GM18507 (cell line): Measurements from ENCODE around the gene TMEM191B.
"Not testable (repeated sequence)": the region's sequence is repeated elsewhere in the genome, so short reads cannot be mapped to it uniquely, and the experiment has no call there.

Source experiments
- DNase-seq: peaks from one replicate; pipeline ENCODE4 v3.0.0; 2011; ENCODE audit warnings: low read depth; ENCODE audit not compliant: insufficient read length; ENCODE audit errors: extremely low spot score
- FAIRE-seq: peaks from 2 replicates; lab custom pipeline; 2011; peaks lifted over from hg19 to GRCh38; lab: Jason Lieb, UNC

TMEM191B gene

GRCh38 chr22:18527752-18528596, at the start of gene TMEM191B:
TMEM191B (plus strand) TSS chr22:18527802; CDS start chr22:18527981, 179 bp downstream.
- FAIRE-seq, DNase-seq: not testable (repeated sequence)

- not testable (repeated sequence) for FAIRE-seq, DNase-seq
Measured at GRCh38 chr22:18496227-18496626, 31.4 kb upstream of the TMEM191B start.

- not testable (repeated sequence) for DNase-seq, FAIRE-seq
Measured at GRCh38 chr22:18511327-18511726, 16.3 kb upstream of the TMEM191B start.

GRCh38 chr22:18512378-18512777, 15.2 kb upstream of the TMEM191B start:
- not testable (repeated sequence) for FAIRE-seq, DNase-seq

- not testable (repeated sequence) for FAIRE-seq, DNase-seq
Measured at GRCh38 chr22:18513454-18513853, 14.1 kb upstream of the TMEM191B start.

- DNase-seq, FAIRE-seq: not testable (repeated sequence)
Measured at GRCh38 chr22:18518061-18518460, 9.5 kb upstream of the TMEM191B start, which contains the start of gene GGTLC3. GGTLC3 (minus strand) TSS chr22:18518161; CDS start chr22:18517897, 264 bp downstream.

- not testable (repeated sequence) for FAIRE-seq, DNase-seq
Measured at GRCh38 chr22:18522762-18523161, 4.8 kb upstream of the TMEM191B start.

GRCh38 chr22:18523328-18523727, 4.3 kb upstream of the TMEM191B start:
- FAIRE-seq, result not testable (repeated sequence)

DNA sequence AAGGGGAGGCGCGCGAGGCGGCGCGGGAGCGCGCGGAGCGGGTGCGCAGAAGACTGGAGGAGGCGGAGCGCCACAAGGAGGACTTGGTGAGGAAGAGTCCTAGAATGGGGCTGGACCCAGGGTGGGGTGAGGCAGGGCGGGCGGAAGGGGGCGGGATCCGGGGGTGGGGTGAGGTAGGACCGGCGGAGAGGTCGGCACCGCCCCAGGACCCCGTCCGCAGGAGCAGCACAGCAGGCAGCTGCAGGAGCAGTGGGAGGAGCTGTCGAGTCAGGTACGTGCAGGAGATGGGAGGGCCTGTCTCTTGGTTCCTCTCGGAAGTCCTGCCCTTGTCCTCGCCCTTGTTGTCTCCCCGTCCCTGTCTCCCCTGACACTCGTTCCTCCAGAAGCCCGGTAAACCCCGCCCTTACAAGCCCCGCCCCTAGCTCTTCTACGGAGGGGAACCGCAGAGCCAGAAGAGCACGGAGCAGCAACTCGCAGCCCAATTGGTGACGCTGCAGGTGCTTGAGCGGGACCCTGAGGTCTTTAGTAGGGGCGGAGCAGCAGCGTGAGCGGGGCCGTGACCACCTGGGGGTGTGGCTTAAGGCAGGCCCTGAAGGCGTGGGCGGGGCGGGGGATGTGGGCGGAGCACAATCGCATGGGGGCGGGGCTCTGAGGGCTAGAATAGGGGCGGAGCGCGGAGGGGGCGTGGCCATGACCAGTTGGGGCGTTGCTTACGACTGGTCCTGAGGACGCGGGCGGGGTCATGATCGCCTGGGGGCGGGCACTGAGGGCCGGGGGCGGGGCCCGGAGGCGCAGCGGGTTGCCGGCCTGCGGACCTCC, 1.2 kb downstream of the TMEM191B start:
- not testable (repeated sequence) for DNase-seq, FAIRE-seq

More at GRCh38 chr22:18523328-18523727, 4.3 kb upstream of the TMEM191B start:
- DNase-seq, result not testable (repeated sequence)

DNA sequence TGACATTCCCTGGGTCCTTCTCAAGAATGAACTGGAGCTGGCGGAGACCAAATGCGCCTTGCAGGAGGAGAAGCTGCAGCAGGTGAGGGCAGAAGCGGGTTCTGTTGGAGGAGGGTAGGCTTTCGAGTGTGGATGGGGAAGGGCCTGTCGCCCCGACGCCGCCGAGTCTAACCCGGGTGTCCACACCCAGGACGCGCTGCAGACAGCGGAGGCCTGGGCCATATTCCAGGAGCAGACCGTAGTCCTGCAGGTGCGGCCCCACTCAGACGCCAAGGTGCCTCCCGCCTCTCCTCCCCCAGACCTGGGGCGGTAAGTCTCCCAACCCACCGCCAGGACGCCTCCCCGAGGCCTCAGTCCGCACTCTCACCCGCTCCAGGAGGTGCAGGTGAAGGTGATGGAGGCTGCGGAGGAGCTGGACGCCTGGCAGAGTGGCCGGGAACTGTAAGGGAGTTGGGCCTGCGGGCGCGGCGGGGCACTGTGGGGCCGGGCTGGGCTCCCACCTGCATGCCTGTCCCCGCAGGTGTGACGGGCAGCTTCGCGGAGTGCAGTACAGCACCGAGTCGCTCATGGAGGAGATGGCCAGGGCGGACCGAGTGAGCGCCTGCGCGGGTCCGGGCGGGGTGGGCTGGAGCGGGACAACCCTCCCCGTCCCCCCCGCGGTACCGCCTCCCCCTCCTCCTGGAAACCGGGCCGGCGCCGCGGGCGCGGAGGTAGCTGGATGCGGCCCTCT, 2.0 kb downstream of the TMEM191B start:
- DNase-seq, FAIRE-seq: not testable (repeated sequence)

DNA sequence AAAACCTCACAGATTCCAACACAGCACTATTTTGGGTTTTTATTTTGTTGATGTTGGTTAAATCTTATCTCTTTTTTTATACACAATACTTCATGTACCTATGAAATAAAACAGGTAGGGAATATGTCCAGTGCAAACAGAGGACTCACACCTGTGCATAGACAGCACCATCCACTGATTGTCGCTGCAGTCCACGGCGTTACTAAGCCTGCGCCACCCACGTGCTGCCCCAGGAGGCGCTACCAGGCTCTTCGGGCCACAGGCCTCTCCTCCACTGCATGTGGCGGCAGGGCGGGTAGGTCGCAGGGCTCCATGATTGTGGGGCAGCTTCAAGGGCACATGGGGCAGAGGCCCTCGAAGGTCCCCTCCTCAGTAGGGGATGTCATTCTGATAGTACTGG, 6.0 kb downstream of the TMEM191B start:
- DNase-seq, FAIRE-seq: not testable (repeated sequence)

GRCh38 chr22:18534315-18534714, 6.7 kb downstream of the TMEM191B start:
- not testable (repeated sequence) for FAIRE-seq, DNase-seq

DNA sequence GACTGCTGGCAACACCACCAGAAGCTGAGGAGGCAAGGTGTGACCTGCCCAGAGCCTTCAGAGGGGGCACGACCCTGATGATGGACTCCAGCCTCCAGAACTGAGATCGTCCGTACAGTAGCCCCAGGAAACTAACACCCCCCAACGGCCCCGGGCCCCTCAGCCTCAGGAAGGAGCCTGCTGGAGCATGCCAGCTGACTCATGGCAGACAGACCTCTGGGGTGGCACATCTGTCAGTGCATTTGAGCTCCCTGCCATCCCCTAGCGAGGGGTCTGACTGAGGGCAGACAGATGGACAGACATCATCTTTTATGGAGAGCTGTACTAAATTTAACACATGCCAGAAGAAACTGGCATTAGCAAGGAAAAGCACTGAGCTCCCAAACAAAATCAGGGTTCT, 12.4 kb downstream of the TMEM191B start:
- not testable (repeated sequence) for DNase-seq, FAIRE-seq

DNA sequence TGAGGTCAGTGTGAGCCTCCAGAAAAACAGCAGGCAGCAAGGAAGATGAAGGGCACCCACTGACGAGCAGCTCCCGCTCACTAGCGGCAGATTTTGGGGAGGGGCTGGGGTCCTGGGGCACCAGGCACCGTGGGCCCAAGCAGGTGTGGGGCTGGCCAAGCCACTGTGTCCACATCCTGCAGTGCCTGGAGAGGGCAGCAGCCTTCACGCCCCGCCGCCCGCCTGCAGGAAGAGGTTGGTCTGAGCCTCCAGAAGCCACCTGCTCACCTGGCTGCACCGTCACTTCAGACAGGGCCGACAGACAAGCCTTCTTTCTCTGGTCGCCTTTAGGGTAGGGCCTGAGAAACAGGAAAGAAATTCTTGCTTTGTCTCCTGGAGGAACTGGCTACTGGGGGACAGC, 15.8 kb downstream of the TMEM191B start:
- DNase-seq, FAIRE-seq: not testable (repeated sequence)

- FAIRE-seq, DNase-seq: not testable (repeated sequence)
Measured at GRCh38 chr22:18544615-18545014, 17.0 kb downstream of the TMEM191B start.

DNA sequence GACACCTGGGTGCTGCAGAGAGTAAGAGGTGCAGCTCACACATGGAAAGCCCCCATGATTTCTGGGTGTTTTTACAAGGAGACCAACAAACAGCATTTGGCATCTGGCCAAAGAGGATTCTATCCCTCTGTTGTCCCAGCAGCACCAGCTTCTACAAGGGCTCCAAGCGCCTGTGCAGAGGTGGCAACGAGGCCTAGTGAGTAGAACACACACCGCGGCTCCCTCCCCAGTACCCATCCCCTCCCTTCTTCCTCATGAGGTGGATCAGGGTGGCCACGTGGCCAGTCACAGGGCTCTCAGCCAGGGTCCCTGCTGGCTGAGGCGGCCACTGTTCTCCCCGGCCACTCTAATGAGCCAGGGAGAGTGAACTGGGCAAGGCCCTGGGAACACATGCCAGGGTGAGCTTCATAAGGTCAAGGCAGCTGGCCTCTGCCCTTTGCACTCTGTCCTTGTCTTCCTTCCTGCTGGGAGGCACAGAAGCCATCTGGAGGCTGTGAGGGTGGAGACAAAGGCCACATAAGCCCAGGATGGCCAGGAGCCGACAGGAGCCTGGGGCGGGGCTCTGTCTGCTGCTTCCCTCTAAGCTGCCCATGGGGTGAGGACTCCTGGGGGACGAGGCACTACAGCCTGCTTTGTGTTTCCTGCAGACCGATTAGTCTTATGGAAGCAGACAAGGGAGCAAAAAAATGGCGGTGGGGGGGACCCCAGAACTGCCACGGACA, 22.0 kb downstream of the TMEM191B start:
- DNase-seq, FAIRE-seq: not testable (repeated sequence)

GRCh38 chr22:18551046-18551445, 23.4 kb downstream of the TMEM191B start:
- not testable (repeated sequence) for DNase-seq, FAIRE-seq

DNA sequence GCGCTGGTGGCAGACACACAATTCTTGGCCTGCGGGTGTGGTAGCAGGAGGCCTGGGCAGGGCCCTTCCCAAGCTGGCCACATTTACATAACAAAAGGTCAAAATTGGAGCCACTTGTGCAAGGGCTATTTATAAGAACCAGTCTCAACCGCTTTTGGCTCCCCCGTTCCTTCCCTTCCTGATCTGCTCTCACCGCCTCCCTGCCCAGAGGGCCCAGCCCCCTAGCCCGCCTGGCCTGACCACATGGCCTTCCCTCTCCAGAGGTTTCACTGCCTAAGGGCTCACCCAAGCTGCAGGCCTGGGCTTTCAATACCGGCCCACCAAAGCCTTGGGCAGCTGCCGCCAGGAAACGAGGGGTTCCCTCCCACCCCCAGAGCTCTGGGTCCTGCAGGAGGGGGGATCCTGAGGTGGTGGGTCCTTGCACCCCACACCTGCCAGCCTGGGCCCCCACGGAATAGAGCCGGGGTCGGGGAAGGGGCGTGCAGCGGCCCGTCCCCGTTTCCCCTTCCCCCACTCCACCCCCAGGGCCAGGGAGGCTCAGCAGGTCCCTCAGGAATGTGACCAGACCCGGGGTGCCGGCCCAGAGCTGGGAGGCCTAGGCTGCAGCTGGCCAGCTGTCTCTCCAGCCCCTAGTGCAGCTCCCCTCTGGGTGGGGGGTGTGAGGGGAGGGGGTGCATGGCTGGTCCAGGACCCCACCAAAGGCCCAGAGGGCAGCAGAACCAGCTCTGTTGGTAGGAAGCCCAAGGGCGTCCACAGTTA, 25.4 kb downstream of the TMEM191B start:
- not testable (repeated sequence) for FAIRE-seq, DNase-seq
